HepG2 (cell line): ENCODE results near the gene GLIPR1.

Source experiments
- ARNT ChIP-seq: fragments of 450-650 bp; IDR thresholded peaks from 2 replicates; pipeline ENCODE4 v1.6.1; 2017
- ATF6 ChIP-seq: sonication (generic); formaldehyde crosslinking; conservative IDR thresholded peaks from 2 replicates; pipeline ENCODE4 v1.4.0; 2020; ENCODE audit warnings: missing genetic modification reagents
- CREB3 ChIP-seq: sonication (generic); formaldehyde crosslinking; IDR thresholded peaks from 2 replicates; pipeline ENCODE4 v1.5.0; 2020; ENCODE audit warnings: missing genetic modification reagents
- CTCF ChIP-seq: sonication (generic); formaldehyde crosslinking; IDR thresholded peaks from 2 replicates; pipeline ENCODE4 v1.5.0; 2020; ENCODE audit warnings: mild to moderate bottlenecking, missing genetic modification reagents, moderate library complexity
- NFYB ChIP-seq: sonication (generic); formaldehyde crosslinking; IDR thresholded peaks from 2 replicates; pipeline ENCODE4 v1.4.0; 2020; ENCODE audit warnings: missing genetic modification reagents
- POLR2A ChIP-seq, 2 experiments: IDR thresholded peaks; 2 replicates each; pipeline ENCODE4 v1.6.1; 2011; ENCODE audit warnings: low read depth in 2 of 2, low read length in 2 of 2, mild to moderate bottlenecking in 1 of 2, moderate library complexity in 1 of 2; ENCODE audit not compliant: insufficient read depth in 1 of 2
- POLR2AphosphoS5 ChIP-seq: IDR thresholded peaks from 2 replicates; pipeline ENCODE4 v1.6.1; 2012; ENCODE audit warnings: low read depth, low read length
- POLR2G ChIP-seq: fragments of 200-400 bp; formaldehyde crosslinking; IDR thresholded peaks from 2 replicates; pipeline ENCODE4 v1.6.1; 2018; ENCODE audit warnings: mild to moderate bottlenecking, low read depth, low read length, moderate library complexity
- RFX5 ChIP-seq: IDR thresholded peaks from 2 replicates; pipeline ENCODE4 v1.6.1; 2011; ENCODE audit warnings: low read depth, low read length, improper control_type of control experiment
- SMC3 ChIP-seq: IDR thresholded peaks from 2 replicates; pipeline ENCODE4 v1.6.1; 2011; ENCODE audit warnings: low read length, improper control_type of control experiment
- YY1 ChIP-seq: IDR thresholded peaks from 2 replicates; pipeline ENCODE4 v1.6.1; 2011; ENCODE audit warnings: low read length, low read depth, moderate library complexity, mild to moderate bottlenecking; ENCODE audit not compliant: insufficient read depth, insufficient replicate concordance
- ZBTB43 ChIP-seq: sonication (generic); formaldehyde crosslinking; conservative IDR thresholded peaks from 2 replicates; pipeline ENCODE4 v1.4.0; 2020; ENCODE audit warnings: missing genetic modification reagents
- TF ChIP-seq, protein P1 (sequence below): sonication (generic); formaldehyde crosslinking; IDR thresholded peaks from 2 replicates; pipeline ENCODE4 v1.4.0; 2020; ENCODE audit warnings: missing genetic modification reagents

DNA sequence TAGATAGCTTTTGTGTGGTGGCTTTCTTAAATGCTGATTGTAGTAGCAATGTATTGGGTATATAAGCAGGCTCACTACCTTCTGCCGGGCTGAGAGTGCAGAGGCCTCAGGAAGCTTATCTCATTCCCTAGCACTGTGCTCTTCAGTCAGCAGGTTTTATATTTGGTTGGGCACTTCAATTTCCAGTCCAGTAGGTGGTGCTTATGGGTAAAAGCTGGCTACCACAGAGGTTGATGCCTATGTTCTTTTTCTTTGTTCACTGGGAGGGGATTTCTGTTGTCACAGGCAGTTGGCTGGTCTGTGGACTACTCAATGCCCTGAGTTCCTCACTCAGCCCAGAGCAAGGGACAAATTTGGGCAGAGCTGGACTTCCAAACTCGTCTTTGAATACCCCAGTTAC is 43.0 kb upstream of the GLIPR1 start:
- TF ChIP-seq CREB3 (CRISPR knock-in tag): no peak
- no peak for TF ChIP-seq RFX5
- peak; percentile 60 for TF ChIP-seq CTCF (CRISPR knock-in tag)
- TF ChIP-seq SMC3: no peak
- TF ChIP-seq POLR2A (IDR thresholded peaks at IDR 0.05; ENCODE audit: insufficient read depth in 1 of 2, low read depth in 2 of 2, low read length in 2 of 2): no peak
- TF ChIP-seq NFYB (CRISPR knock-in tag): no peak
- TF ChIP-seq ARNT: no peak
- TF ChIP-seq POLR2G: no peak
- TF ChIP-seq, protein P1, sequence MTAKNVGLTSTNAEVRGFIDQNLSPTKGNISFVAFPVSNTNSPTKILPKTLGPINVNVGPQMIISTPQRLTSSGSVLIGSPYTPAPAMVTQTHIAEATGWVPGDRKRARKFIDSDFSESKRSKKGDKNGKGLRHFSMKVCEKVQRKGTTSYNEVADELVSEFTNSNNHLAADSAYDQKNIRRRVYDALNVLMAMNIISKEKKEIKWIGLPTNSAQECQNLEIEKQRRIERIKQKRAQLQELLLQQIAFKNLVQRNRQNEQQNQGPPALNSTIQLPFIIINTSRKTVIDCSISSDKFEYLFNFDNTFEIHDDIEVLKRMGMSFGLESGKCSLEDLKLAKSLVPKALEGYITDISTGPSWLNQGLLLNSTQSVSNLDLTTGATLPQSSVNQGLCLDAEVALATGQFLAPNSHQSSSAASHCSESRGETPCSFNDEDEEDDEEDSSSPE (CRISPR knock-in tag): no peak
- TF ChIP-seq ATF6 (CRISPR knock-in tag): no peak
- TF ChIP-seq ZBTB43 (CRISPR knock-in tag): no peak
- no peak for TF ChIP-seq YY1
- no peak for TF ChIP-seq POLR2AphosphoS5
